H1 (cell line): ENCODE measurements around the gene BRK1. TPM values are rescaled to one million over a fixed set of nuclear protein-coding genes. Genes with fewer than 3 reads are reported as not detected.

Experiments used
- CTCF ChIA-PET: fragments of 300-600 bp; sonication (Branson Sonifier 250); formaldehyde crosslinking; loops from one replicate; lab custom pipeline; 2021; ENCODE audit not compliant: partially characterized antibody; lab: Charles Lee
- POLR2A ChIA-PET: fragments of 300-600 bp; sonication (Branson Sonifier 250); formaldehyde crosslinking; loops from one replicate; lab custom pipeline; 2021; ENCODE audit warnings: inconsistent platforms; ENCODE audit not compliant: partially characterized antibody; lab: Charles Lee
- DNase-seq, 2 experiments: peaks; one replicate each; pipeline versions ENCODE4 v3.0.0 to v3.0.0-alpha.2; 2010 to 2022; ENCODE audit warnings: low spot score in 2 of 2, low read depth in 1 of 2, mixed read lengths in 1 of 2
- FAIRE-seq: peaks from 2 replicates; lab custom pipeline; 2011; peaks lifted over from hg19 to GRCh38; lab: Jason Lieb, UNC
- H2AFZ ChIP-seq: 2 replicates; pipeline ENCODE4 v1.8.1; 2012; ENCODE audit warnings: low read length, inconsistent platforms
- H2AK5ac ChIP-seq: 2 replicates; pipeline ENCODE4 v1.6.1; 2013; ENCODE audit warnings: low read depth, low read length
- H2BK120ac ChIP-seq: replicated peaks from 2 replicates; pipeline ENCODE3; 2013; ENCODE audit warnings: low read depth, low read length, inconsistent platforms
- H2BK12ac ChIP-seq: 2 replicates; pipeline ENCODE4 v1.6.1; 2013; ENCODE audit warnings: low read depth, low read length
- H2BK15ac ChIP-seq: 2 replicates; pipeline ENCODE4 v1.6.1; 2013; ENCODE audit warnings: low read length
- H2BK20ac ChIP-seq: 2 replicates; pipeline ENCODE4 v1.6.1; 2013; ENCODE audit warnings: low read length
- H2BK5ac ChIP-seq: 2 replicates; pipeline ENCODE4 v1.6.1; 2013; ENCODE audit warnings: low read depth, low read length
- H3K14ac ChIP-seq: 2 replicates; pipeline ENCODE4 v1.6.1; 2013; ENCODE audit warnings: inconsistent platforms; ENCODE audit not compliant: insufficient read length
- H3K18ac ChIP-seq: 2 replicates; pipeline ENCODE4 v1.6.1; 2013; ENCODE audit warnings: low read length; ENCODE audit errors: extremely low read depth
- H3K23ac ChIP-seq: 2 replicates; pipeline ENCODE4 v1.6.1; 2013; ENCODE audit warnings: inconsistent platforms; ENCODE audit not compliant: insufficient read length
- H3K23me2 ChIP-seq: 2 replicates; pipeline ENCODE4 v1.6.1; 2013; ENCODE audit warnings: low read depth, low read length
- H3K27ac ChIP-seq: 2 replicates; pipeline ENCODE4 v1.6.1; 2011; ENCODE audit warnings: low read depth, low read length, inconsistent platforms
- H3K27me3 ChIP-seq, 4 experiments: replicated peaks in 1 of 4; 1 replicate in 1 of 4; 2 replicates in 3 of 4; pipeline versions ENCODE4 v1.6.1 to v1.8.1; 2011 to 2013; ENCODE audit warnings: low read length in 3 of 4, mild to moderate bottlenecking in 3 of 4, inconsistent platforms in 2 of 4, mixed read lengths in 2 of 4, moderate library complexity in 1 of 4; ENCODE audit not compliant: control insufficient read depth in 3 of 4, insufficient read depth in 3 of 4; ENCODE audit errors: extremely low read depth in 1 of 4
- H3K36me3 ChIP-seq, 4 experiments: 2 replicates each; pipeline versions ENCODE4 v1.6.1 to v1.8.1; 2011 to 2013; ENCODE audit warnings: mild to moderate bottlenecking in 4 of 4, low read length in 3 of 4, moderate library complexity in 2 of 4, control low read depth in 1 of 4, inconsistent platforms in 1 of 4; ENCODE audit not compliant: insufficient read depth in 4 of 4, control insufficient read depth in 2 of 4
- H3K4ac ChIP-seq: replicated peaks from 2 replicates; pipeline ENCODE3; 2013; ENCODE audit warnings: low read length, low read depth, mixed read lengths, inconsistent platforms; ENCODE audit not compliant: insufficient read length
- H3K4me1 ChIP-seq, 4 experiments: replicated peaks in 1 of 4; 1 replicate in 1 of 4; 2 replicates in 3 of 4; pipeline versions ENCODE4 v1.6.1 to v1.8.1; 2011 to 2013; ENCODE audit warnings: low read length in 3 of 4, inconsistent platforms in 2 of 4, mixed read lengths in 1 of 4; ENCODE audit not compliant: insufficient read depth in 4 of 4, control insufficient read depth in 3 of 4
- H3K4me2 ChIP-seq, 2 experiments: 2 replicates each; pipeline versions ENCODE4 v1.6.1 to v1.8.1; 2011 to 2013; ENCODE audit warnings: low read depth in 2 of 2, low read length in 2 of 2, control low read depth in 1 of 2, inconsistent platforms in 1 of 2, mild to moderate bottlenecking in 1 of 2; ENCODE audit not compliant: insufficient read depth in 1 of 2
- H3K4me3 ChIP-seq, 4 experiments: fragments of 200-600, 300-600 bp in 1 of 4; sonication (generic), shearing (Covaris generic), sonication (Bioruptor Twin) in 1 of 4; 2 replicates each; pipeline versions ENCODE4 v1.5.1 to v1.8.1; 2011 to 2016; ENCODE audit warnings: low read length in 4 of 4, low read depth in 3 of 4, control low read depth in 2 of 4, inconsistent platforms in 2 of 4, mild to moderate bottlenecking in 2 of 4, mixed read lengths in 1 of 4, moderate library complexity in 1 of 4; ENCODE audit not compliant: insufficient read depth in 2 of 4; ENCODE audit errors: extremely low read depth in 1 of 4
- H3K56ac ChIP-seq: replicated peaks from 2 replicates; pipeline ENCODE3; 2013; ENCODE audit warnings: low read depth, mild to moderate bottlenecking, mixed read lengths, low read length, inconsistent platforms; ENCODE audit not compliant: insufficient read length
- H3K79me1 ChIP-seq: 2 replicates; pipeline ENCODE4 v1.6.1; 2013; ENCODE audit warnings: low read depth, low read length, control low read depth
- H3K79me2 ChIP-seq, 2 experiments: 2 replicates each; pipeline versions ENCODE4 v1.6.1 to v1.8.1; 2012 to 2013; ENCODE audit warnings: low read length in 2 of 2, mild to moderate bottlenecking in 2 of 2, inconsistent platforms in 1 of 2; ENCODE audit not compliant: insufficient read depth in 2 of 2, control insufficient read depth in 1 of 2
- H3K9ac ChIP-seq, 4 experiments: replicated peaks in 1 of 4; 1 replicate in 1 of 4; 2 replicates in 3 of 4; pipeline versions ENCODE4 v1.6.1 to v1.8.1; 2011 to 2013; ENCODE audit warnings: low read depth in 3 of 4, low read length in 3 of 4, control low read depth in 2 of 4, mild to moderate bottlenecking in 2 of 4, moderate library complexity in 2 of 4, inconsistent platforms in 1 of 4; ENCODE audit errors: extremely low read depth in 1 of 4
- H3K9me3 ChIP-seq, 2 experiments: 2 replicates each; pipeline versions ENCODE4 v1.6.1 to v1.8.1; 2012 to 2013; ENCODE audit warnings: mild to moderate bottlenecking in 2 of 2, moderate library complexity in 2 of 2, control low read depth in 1 of 2, inconsistent platforms in 1 of 2, low read depth in 1 of 2, low read length in 1 of 2, mixed read lengths in 1 of 2; ENCODE audit not compliant: insufficient read depth in 2 of 2
- H4K20me1 ChIP-seq, 2 experiments: replicated peaks in 1 of 2; 2 replicates each; pipeline versions ENCODE3 to v1.8.1; 2011 to 2013; ENCODE audit warnings: inconsistent platforms in 2 of 2, low read length in 2 of 2, mild to moderate bottlenecking in 1 of 2; ENCODE audit not compliant: insufficient read depth in 2 of 2, control insufficient read depth in 1 of 2
- H4K5ac ChIP-seq: 2 replicates; pipeline ENCODE4 v1.6.1; 2013; ENCODE audit warnings: low read length, low read depth, mixed read lengths, inconsistent platforms; ENCODE audit not compliant: insufficient read length
- H4K8ac ChIP-seq: 2 replicates; pipeline ENCODE4 v1.8.0; 2013; ENCODE audit warnings: mild to moderate bottlenecking, moderate library complexity, low read length, inconsistent platforms; ENCODE audit not compliant: insufficient read depth; ENCODE audit errors: extremely low read depth
- H4K91ac ChIP-seq: replicated peaks from 2 replicates; pipeline ENCODE3; 2013; ENCODE audit warnings: low read length, mixed read lengths, inconsistent platforms; ENCODE audit not compliant: insufficient read length
- BACH1 ChIP-seq: IDR thresholded peaks from 2 replicates; pipeline ENCODE4 v1.6.1; 2012; ENCODE audit warnings: low read length, improper control_type of control experiment
- CBX8 ChIP-seq: fragments of 300-800, 300-1000 bp; sonication (generic); IDR thresholded peaks from 2 replicates; pipeline ENCODE4 v1.7.1; 2016; ENCODE audit warnings: low read depth, low read length, borderline replicate concordance
- CEBPB ChIP-seq: IDR thresholded peaks from 2 replicates; pipeline ENCODE4 v1.6.1; 2012; ENCODE audit warnings: low read depth, low read length
- CTCF ChIP-seq, 3 experiments: IDR thresholded peaks; 1 replicate in 2 of 3; 2 replicates in 1 of 3; pipeline versions ENCODE4 v1.5.1 to v1.6.1; 2011; ENCODE audit warnings: low read length in 3 of 3, mild to moderate bottlenecking in 3 of 3, inconsistent platforms in 2 of 3, low read depth in 1 of 3, moderate library complexity in 1 of 3; ENCODE audit not compliant: insufficient read depth in 1 of 3; ENCODE audit errors: control extremely low read depth in 1 of 3
- FOSL1 ChIP-seq: IDR thresholded peaks from 2 replicates; pipeline ENCODE4 v1.6.1; 2011; ENCODE audit warnings: mild to moderate bottlenecking, low read depth, low read length, moderate library complexity; ENCODE audit not compliant: insufficient read depth
- GABPA ChIP-seq: IDR thresholded peaks from 2 replicates; pipeline ENCODE4 v1.6.1; 2011; ENCODE audit warnings: mild to moderate bottlenecking, low read length, moderate library complexity, borderline replicate concordance; ENCODE audit not compliant: insufficient read depth
- MAFK ChIP-seq: IDR thresholded peaks from 2 replicates; pipeline ENCODE4 v1.6.1; 2012; ENCODE audit warnings: low read depth, mild to moderate bottlenecking, improper control_type of control experiment, low read length
- PHF8 ChIP-seq: fragments of 200-600 bp; sonication (generic); conservative IDR thresholded peaks from 2 replicates; pipeline ENCODE4 v1.7.1; 2012; ENCODE audit warnings: low read depth, mild to moderate bottlenecking, inconsistent platforms, low read length, moderate library complexity
- RXRA ChIP-seq: IDR thresholded peaks from 2 replicates; pipeline ENCODE4 v1.6.1; 2011; ENCODE audit warnings: low read depth, mild to moderate bottlenecking, low read length, moderate library complexity; ENCODE audit not compliant: insufficient read depth
- SAP30 ChIP-seq: fragments of 300-600 bp; sonication (generic); IDR thresholded peaks from 2 replicates; pipeline ENCODE4 v1.7.1; 2012; ENCODE audit warnings: low read length, moderate library complexity, mild to moderate bottlenecking, inconsistent platforms; ENCODE audit not compliant: insufficient read depth, insufficient replicate concordance
- SIX5 ChIP-seq: IDR thresholded peaks from 2 replicates; pipeline ENCODE4 v1.6.1; 2011; ENCODE audit warnings: mild to moderate bottlenecking, low read depth, low read length
- TBP ChIP-seq: IDR thresholded peaks from 2 replicates; pipeline ENCODE4 v1.6.1; 2011; ENCODE audit warnings: low read depth, low read length, improper control_type of control experiment
- WGBS, 2 experiments: shearing (Covaris generic) in 1 of 2; methylation state at CpG; one replicate each; pipeline versions ENCODE4 v1.1.6 to v1.1.7; 2013 to 2015; ENCODE audit warnings: low lambda C conversion rate in 2 of 2, mixed read lengths in 2 of 2, inconsistent platforms in 1 of 2, low coverage in 1 of 2, missing lambda C conversion rate in 1 of 2; ENCODE audit not compliant: insufficient replicate concordance in 2 of 2, insufficient coverage in 1 of 2, insufficient read length in 1 of 2; ENCODE audit errors: extremely low coverage in 1 of 2, missing lambda C conversion rate in 1 of 2; 5-methylcytosine and 5-hydroxymethylcytosine counted together
- polyA plus RNA-seq, 7 experiments: library from polyadenylated mRNA; depleted of rRNA in 3 of 7; stranded (reverse) in 5 of 7; unstranded in 2 of 7; fragments of >200 nt in 5 of 7; fragments of 200-250 nt in 2 of 7; gene quantifications; 1 replicate in 5 of 7; 2 replicates in 1 of 7; 4 replicates in 1 of 7; pipeline versions ENCODE4 v1.2.1 to v1.2.3, GENCODE V29; 2011 to 2013; ENCODE audit warnings: missing spikeins in 2 of 7, mixed read lengths in 2 of 7
- total RNA-seq: library from RNA; stranded (reverse); fragmentation: NEBNext Ultra II Directional; extraction: Animal tissue kit (Norgen Biotek cat#: 25700); gene quantifications from 2 replicates; pipeline ENCODE4 v1.2.1, GENCODE V29; 2021

The BRK1 gene
- total and polyA plus RNA-seq, 2 of the 8 experiments (the other 6 are each of a cell fraction or from before 2014, with no cell fraction given), result 137 to 164 TPM

GRCh38 chr3:10155658-10156057 is 40.2 kb downstream of the BRK1 start:
- no peak overlapping the region for H3K23ac ChIP-seq
- H3K18ac ChIP-seq, result no peak overlapping the region
- no peak overlapping the region for H3K56ac ChIP-seq
- no peak overlapping the region for H3K14ac ChIP-seq
- ChIA-PET CTCF (interaction anchor here (0.6 to 1.3 kb wide), 7 partner anchors 10 to 477 kb away, joined by 3 to 5 read pairs (median 3); no protein-coding TSS in a partner anchor), POLR2A (interaction anchor here (0.6 to 0.8 kb wide), 6 partner anchors 10 to 392 kb away, joined by 3 to 4 read pairs (median 4); no protein-coding TSS in a partner anchor)
- no peak overlapping the region for H2AK5ac ChIP-seq
- H3K79me1 ChIP-seq, result no peaks in the 10 kb centered on the region
- peaks cover 0 to 2% of the 10 kb centered on the region in 2 experiments for H4K20me1 ChIP-seq
- H3K23me2 ChIP-seq, result no peaks in the 10 kb centered on the region
- H3K4ac ChIP-seq, result no peak overlapping the region
- no peak overlapping the region for H4K5ac ChIP-seq
- WGBS, 2 experiments, result 90% methylated on average over 4 of the region's 4 CpGs; no CpG with 5 or more reads in 1 of the 2 experiments
- no peak for DNase-seq
- no peak overlapping the region for H4K8ac ChIP-seq
- no peak overlapping the region for H2BK5ac ChIP-seq
- no peak overlapping the region for H3K4me2 ChIP-seq
- no peak overlapping the region for H2BK20ac ChIP-seq
- H3K27ac ChIP-seq, result no peak overlapping the region
- no peak overlapping the region for H3K4me3 ChIP-seq
- no peaks in the 10 kb centered on the region; a peak in 1 of 7 replicates for H3K27me3 ChIP-seq
- no peak overlapping the region for H2BK120ac ChIP-seq
- H3K9ac ChIP-seq, result no peak overlapping the region
- no peaks in the 10 kb centered on the region for H3K9me3 ChIP-seq
- FAIRE-seq, result no peak
- H2BK15ac ChIP-seq, result no peak overlapping the region
- no peaks in the 10 kb centered on the region for H3K79me2 ChIP-seq
- no peak overlapping the region for H2AFZ ChIP-seq
- no peak overlapping the region for H4K91ac ChIP-seq
- H3K4me1 ChIP-seq, result no peaks in the 10 kb centered on the region
- no peak overlapping the region for H2BK12ac ChIP-seq
- H3K36me3 ChIP-seq, result peaks cover 0 to 16% (median 9%) of the 10 kb centered on the region in 4 experiments; a peak in 5 of 8 replicates
- TF ChIP-seq SIX5, result no peak
- TF ChIP-seq GABPA, result no peak
- TF ChIP-seq RXRA, result no peak
- no peak for TF ChIP-seq MAFK
- TF ChIP-seq SAP30, result no peak
- TF ChIP-seq CEBPB, result no peak
- TF ChIP-seq BACH1, result no peak
- TF ChIP-seq CTCF (IDR thresholded peaks at IDR 0.05; ENCODE audit: control extremely low read depth in 1 of 3, insufficient read depth in 1 of 3, low read depth in 1 of 3, low read length in 3 of 3), result no peak
- no peak for TF ChIP-seq FOSL1
- no peak for TF ChIP-seq PHF8
- TF ChIP-seq TBP, result no peak
- TF ChIP-seq CBX8, result no peak
